Keratinocyte (primary cell): ENCODE data around the gene FLYWCH1. TPM values are rescaled to one million over a fixed set of nuclear protein-coding genes. Genes with fewer than 3 reads are reported as not detected.

Experiments used
- DNase-seq: peaks from one replicate; pipeline ENCODE4 v3.0.0-alpha.2; 2011; ENCODE audit warnings: low read depth, missing footprints, low spot score
- FAIRE-seq: peaks from 2 replicates; lab custom pipeline; 2011; peaks lifted over from hg19 to GRCh38; lab: Jason Lieb, UNC
- H2AFZ ChIP-seq: 2 replicates; pipeline ENCODE4 v1.6.0; 2012; ENCODE audit warnings: low read length, control low read depth, inconsistent platforms; ENCODE audit not compliant: control insufficient read depth
- H3K27ac ChIP-seq: 2 replicates; pipeline ENCODE4 v1.5.1; 2011; ENCODE audit warnings: low read length; ENCODE audit not compliant: control insufficient read depth, insufficient read depth
- H3K27me3 ChIP-seq: 3 replicates; pipeline ENCODE4 v1.6.0; 2011; ENCODE audit warnings: low read length; ENCODE audit not compliant: control insufficient read depth, insufficient read depth; ENCODE audit errors: extremely low read depth
- H3K36me3 ChIP-seq, 2 experiments: 2 replicates in 1 of 2; 3 replicates in 1 of 2; pipeline ENCODE4 v1.5.1; 2011; ENCODE audit warnings: low read length in 2 of 2, mild to moderate bottlenecking in 1 of 2; ENCODE audit not compliant: control insufficient read depth in 2 of 2, insufficient read depth in 2 of 2; ENCODE audit errors: extremely low read depth in 1 of 2
- H3K4me1 ChIP-seq: 3 replicates; pipeline ENCODE4 v1.5.1; 2011; ENCODE audit warnings: low read length; ENCODE audit not compliant: control insufficient read depth, insufficient read depth; ENCODE audit errors: extremely low read depth
- H3K4me2 ChIP-seq: 3 replicates; pipeline ENCODE4 v1.6.0; 2011; ENCODE audit warnings: low read depth, low read length; ENCODE audit not compliant: control insufficient read depth, insufficient read depth; ENCODE audit errors: extremely low read depth
- H3K4me3 ChIP-seq, 3 experiments: fragments of 200-600 bp in 1 of 3; sonication (generic) in 1 of 3; 2 replicates in 2 of 3; 3 replicates in 1 of 3; pipeline ENCODE4 v1.5.1; 2011 to 2016; ENCODE audit warnings: low read length in 3 of 3, mild to moderate bottlenecking in 3 of 3, control low read depth in 2 of 3, inconsistent platforms in 1 of 3, low read depth in 1 of 3, mixed read lengths in 1 of 3, mixed run types in 1 of 3, moderate library complexity in 1 of 3; ENCODE audit not compliant: control insufficient read depth in 2 of 3, insufficient read depth in 2 of 3; ENCODE audit errors: extremely low read depth in 1 of 3
- H3K79me2 ChIP-seq: 2 replicates; pipeline ENCODE4 v1.6.0; 2012; ENCODE audit warnings: low read length; ENCODE audit not compliant: control insufficient read depth, insufficient read depth
- H3K9ac ChIP-seq: 3 replicates; pipeline ENCODE4 v1.6.0; 2011; ENCODE audit warnings: low read length; ENCODE audit not compliant: control insufficient read depth, insufficient read depth; ENCODE audit errors: extremely low read depth
- H3K9me1 ChIP-seq: 3 replicates; pipeline ENCODE4 v1.6.0; 2011; ENCODE audit warnings: low read length; ENCODE audit not compliant: control insufficient read depth, insufficient read depth; ENCODE audit errors: extremely low read depth
- H3K9me3 ChIP-seq: 2 replicates; pipeline ENCODE4 v1.5.1; 2012; ENCODE audit warnings: low read depth, low read length; ENCODE audit not compliant: control insufficient read depth
- H4K20me1 ChIP-seq: 3 replicates; pipeline ENCODE4 v1.6.0; 2011; ENCODE audit warnings: low read length; ENCODE audit not compliant: control insufficient read depth, insufficient read depth; ENCODE audit errors: extremely low read depth
- EZH2 ChIP-seq: IDR thresholded peaks from one replicate; pipeline ENCODE4 v1.6.1; 2012; ENCODE audit warnings: inconsistent platforms, mild to moderate bottlenecking, low read length, moderate library complexity
- dilution Hi-C: fragments of 300-500 bp; cut with MboI; formaldehyde crosslinking; loops from one replicate; pipeline ENCODE4 v1.7.0; 2020; ENCODE audit warnings: low sequenced_read_pairs; ENCODE audit not compliant: extremely low pct_ligation_motif_present
- polyA plus RNA-seq, 5 experiments: library from polyadenylated mRNA; depleted of rRNA in 3 of 5; stranded (reverse) in 3 of 5; stranded (forward) in 1 of 5; unstranded in 1 of 5; fragments of >200 nt; gene quantifications; 1 replicate in 1 of 5; 2 replicates in 3 of 5; 3 replicates in 1 of 5; pipeline versions ENCODE4 v1.2.1 to v1.2.3, GENCODE V29; 2011 to 2012; ENCODE audit warnings: missing spikeins in 2 of 5, low read depth in 1 of 5, low replicate concordance in 1 of 5
- TF ChIP-seq, protein P1 (sequence below), 3 experiments: IDR thresholded peaks in 1 of 3; conservative IDR thresholded peaks in 1 of 3; optimal IDR thresholded peaks in 1 of 3; 2 replicates in 2 of 3; 3 replicates in 1 of 3; pipeline versions ENCODE3 to v1.5.1; 2011; ENCODE audit warnings: low read length in 3 of 3, mild to moderate bottlenecking in 3 of 3, moderate library complexity in 2 of 3, control low read depth in 1 of 3, inconsistent platforms in 1 of 3; ENCODE audit not compliant: insufficient read depth in 2 of 3; ENCODE audit errors: extremely low read depth in 1 of 3

Gene FLYWCH1
- polyA plus RNA-seq, 1 donor (not counting 4 experiments of a cell fraction or from before 2014, with no cell fraction given), result 16.2 TPM

DNA sequence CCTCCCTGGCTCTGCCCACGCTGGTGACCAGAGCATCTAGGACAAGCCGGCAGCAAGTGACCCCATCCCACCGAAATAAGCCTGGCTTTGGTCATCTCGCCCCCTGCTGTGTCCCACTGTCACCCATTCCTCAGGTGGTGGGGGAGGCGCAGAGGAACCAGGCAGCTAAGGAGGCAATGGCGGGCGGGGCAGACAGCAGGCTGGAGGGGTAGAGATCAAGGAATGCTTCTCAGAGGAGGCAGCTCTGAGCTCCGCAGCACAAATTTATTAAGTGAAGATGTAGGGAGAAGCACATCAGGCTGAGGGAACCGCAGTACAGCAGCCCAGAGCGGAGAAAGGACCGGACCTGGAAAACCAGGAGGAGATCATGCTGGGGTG, 44.8 kb downstream of the FLYWCH1 start:
- Histone ChIP-seq H3K4me1 (peaks cover 8% of the 10 kb centered on the region), H2AFZ (no peak overlapping the region), H3K27ac (no peak overlapping the region), H3K4me2 (no peak overlapping the region), H3K4me3 (no peak overlapping the region), H3K9me1 (no peaks in the 10 kb centered on the region), H3K79me2 (no peaks in the 10 kb centered on the region), H3K36me3 (no peaks in the 10 kb centered on the region), H3K27me3 (peaks cover 6% of the 10 kb centered on the region), H3K9me3 (no peaks in the 10 kb centered on the region), H4K20me1 (no peaks in the 10 kb centered on the region), H3K9ac (no peak overlapping the region)
- TF ChIP-seq EZH2, result no peak
- TF ChIP-seq, protein P1, sequence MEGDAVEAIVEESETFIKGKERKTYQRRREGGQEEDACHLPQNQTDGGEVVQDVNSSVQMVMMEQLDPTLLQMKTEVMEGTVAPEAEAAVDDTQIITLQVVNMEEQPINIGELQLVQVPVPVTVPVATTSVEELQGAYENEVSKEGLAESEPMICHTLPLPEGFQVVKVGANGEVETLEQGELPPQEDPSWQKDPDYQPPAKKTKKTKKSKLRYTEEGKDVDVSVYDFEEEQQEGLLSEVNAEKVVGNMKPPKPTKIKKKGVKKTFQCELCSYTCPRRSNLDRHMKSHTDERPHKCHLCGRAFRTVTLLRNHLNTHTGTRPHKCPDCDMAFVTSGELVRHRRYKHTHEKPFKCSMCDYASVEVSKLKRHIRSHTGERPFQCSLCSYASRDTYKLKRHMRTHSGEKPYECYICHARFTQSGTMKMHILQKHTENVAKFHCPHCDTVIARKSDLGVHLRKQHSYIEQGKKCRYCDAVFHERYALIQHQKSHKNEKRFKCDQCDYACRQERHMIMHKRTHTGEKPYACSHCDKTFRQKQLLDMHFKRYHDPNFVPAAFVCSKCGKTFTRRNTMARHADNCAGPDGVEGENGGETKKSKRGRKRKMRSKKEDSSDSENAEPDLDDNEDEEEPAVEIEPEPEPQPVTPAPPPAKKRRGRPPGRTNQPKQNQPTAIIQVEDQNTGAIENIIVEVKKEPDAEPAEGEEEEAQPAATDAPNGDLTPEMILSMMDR (optimal IDR thresholded peaks at IDR 0.05 in 1 of 3, IDR thresholded peaks at IDR 0.05 in 1 of 3, conservative IDR thresholded peaks at IDR 0.05 in 1 of 3; ENCODE audit: extremely low read depth in 1 of 3, insufficient read depth in 2 of 3, low read length in 3 of 3), result no peak
- DNase-seq (no peak), FAIRE-seq (no peak)
- dilution Hi-C loops, result no loop called here

DNA sequence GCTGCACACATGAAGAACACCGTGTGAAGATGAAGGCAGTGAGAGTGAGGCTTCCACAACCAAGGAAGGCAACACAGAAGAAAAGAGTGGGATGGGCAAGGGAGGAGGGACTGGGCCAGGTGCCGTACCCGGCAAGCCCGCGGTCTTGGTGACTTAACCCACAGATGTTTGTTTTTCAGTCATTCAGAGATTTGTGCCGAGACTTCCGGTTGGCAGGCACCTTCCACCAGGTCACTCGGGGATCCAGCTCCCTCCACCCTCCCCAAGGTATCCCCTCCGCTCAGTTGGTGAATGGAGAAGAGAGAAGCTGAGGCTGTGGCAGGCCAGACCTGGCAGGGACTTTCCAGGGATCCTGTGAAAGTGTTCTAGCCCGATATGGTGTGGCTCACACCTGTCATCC, 47.5 kb downstream of the FLYWCH1 start:
- H3K9me1 ChIP-seq, result no peaks in the 10 kb centered on the region
- H3K27ac ChIP-seq, result no peak overlapping the region
- H2AFZ ChIP-seq, result no peak overlapping the region
- no peaks in the 10 kb centered on the region for H3K9me3 ChIP-seq
- FAIRE-seq (no peak), DNase-seq (no peak)
- no peak overlapping the region for H3K4me3 ChIP-seq
- H4K20me1 ChIP-seq, result no peaks in the 10 kb centered on the region
- H3K79me2 ChIP-seq, result no peaks in the 10 kb centered on the region
- no peak for TF ChIP-seq EZH2
- TF ChIP-seq, protein P1 (optimal IDR thresholded peaks at IDR 0.05 in 1 of 3, IDR thresholded peaks at IDR 0.05 in 1 of 3, conservative IDR thresholded peaks at IDR 0.05 in 1 of 3; ENCODE audit: extremely low read depth in 1 of 3, insufficient read depth in 2 of 3, low read length in 3 of 3), result no peak
- peaks cover 6% of the 10 kb centered on the region for H3K27me3 ChIP-seq
- dilution Hi-C loops, result no loop called here
- no peak overlapping the region for H3K4me2 ChIP-seq
- H3K4me1 ChIP-seq, result peaks cover 16% of the 10 kb centered on the region
- H3K9ac ChIP-seq, result no peak overlapping the region
- no peaks in the 10 kb centered on the region for H3K36me3 ChIP-seq
